Muscle layer of duodenum (tissue), 2 donors: Measurements from ENCODE around the gene LNP1.
"Not testable (repeated sequence)": the region's sequence is repeated elsewhere in the genome, so short reads cannot be mapped to it uniquely, and the experiment has no call there.

Experiments
- H3K27ac ChIP-seq: one replicate; pipeline ENCODE4 v1.7.0; 2013; ENCODE audit warnings: mild to moderate bottlenecking, low read length
- H3K27me3 ChIP-seq: one replicate; pipeline ENCODE4 v1.7.0; 2013; ENCODE audit warnings: low read depth, mild to moderate bottlenecking, control low read depth, low read length
- H3K36me3 ChIP-seq, 2 donors: one replicate each; pipeline ENCODE4 v1.7.0; 2013; ENCODE audit warnings: low read length in 2 of 2, control low read depth in 1 of 2, mild to moderate bottlenecking in 1 of 2; ENCODE audit not compliant: insufficient read depth in 2 of 2, control insufficient read depth in 1 of 2
- H3K4me1 ChIP-seq, 2 donors: one replicate each; pipeline ENCODE4 v1.7.0; 2013; ENCODE audit warnings: low read length in 2 of 2, mild to moderate bottlenecking in 2 of 2, control low read depth in 1 of 2, moderate library complexity in 1 of 2; ENCODE audit not compliant: insufficient read depth in 2 of 2, control insufficient read depth in 1 of 2
- H3K4me3 ChIP-seq, 2 donors: one replicate each; pipeline ENCODE4 v1.7.0; 2013; ENCODE audit warnings: low read length in 2 of 2, low read depth in 1 of 2, mild to moderate bottlenecking in 1 of 2
- H3K9me3 ChIP-seq, 2 donors: one replicate each; pipeline ENCODE4 v1.7.0; 2013; ENCODE audit warnings: low read length in 2 of 2, control low read depth in 1 of 2, mild to moderate bottlenecking in 1 of 2; ENCODE audit not compliant: control insufficient read depth in 1 of 2
- donor health status: healthy.

The LNP1 gene

DNA sequence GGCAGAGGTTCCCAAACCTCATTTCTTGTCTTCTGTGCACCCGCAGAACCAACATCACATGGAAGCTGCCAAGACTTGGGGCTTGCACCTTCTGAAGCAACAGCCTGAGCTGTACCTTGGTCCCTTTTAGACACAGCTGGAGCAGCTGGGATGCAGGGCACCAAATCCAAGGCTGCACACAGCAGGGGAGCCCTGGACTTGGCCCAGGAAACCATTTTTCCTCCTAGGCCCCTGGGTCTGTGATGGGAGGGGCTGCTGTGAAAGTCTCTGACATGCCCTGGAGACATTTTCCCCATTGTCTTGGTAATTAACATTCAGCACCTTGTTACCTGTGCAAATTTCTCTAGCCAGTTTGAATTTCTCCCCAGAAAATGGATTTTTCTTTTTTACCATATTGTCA lies 57.5 kb downstream of the LNP1 start:
- no peaks in the 10 kb centered on the region for H3K9me3 ChIP-seq
- H3K4me1 ChIP-seq, result no peaks in the 10 kb centered on the region
- H3K4me3 ChIP-seq, result no peak overlapping the region
- H3K36me3 ChIP-seq, result peaks cover 0 to 6% of the 10 kb centered on the region in 2 donors
- H3K27me3 ChIP-seq, result no peaks in the 10 kb centered on the region
- H3K27ac ChIP-seq, result no peak overlapping the region

GRCh38 chr3:100463002-100463401 lies 61.7 kb downstream of the LNP1 start:
- Histone ChIP-seq H3K36me3 (no peaks in the 10 kb centered on the region), H3K27me3 (no peaks in the 10 kb centered on the region), H3K9me3 (peaks cover 0 to 5% of the 10 kb centered on the region in 2 donors), H3K4me3 (no peak overlapping the region), H3K27ac (no peak overlapping the region), H3K4me1 (no peaks in the 10 kb centered on the region)

- H3K27ac ChIP-seq, result no peak overlapping the region
- H3K4me3 ChIP-seq, result no peak overlapping the region
- no peaks in the 10 kb centered on the region for H3K27me3 ChIP-seq
- H3K9me3 ChIP-seq, result peaks cover 0 to 5% of the 10 kb centered on the region in 2 donors
- no peaks in the 10 kb centered on the region for H3K36me3 ChIP-seq
- H3K4me1 ChIP-seq, result no peaks in the 10 kb centered on the region
Observed at GRCh38 chr3:100463646-100464155, 62.4 kb downstream of the LNP1 start.

GRCh38 chr3:100465892-100466777 lies 64.8 kb downstream of the LNP1 start:
- Histone ChIP-seq H3K27ac (no peak overlapping the region), H3K36me3 (no peaks in the 10 kb centered on the region), H3K4me1 (no peaks in the 10 kb centered on the region), H3K27me3 (no peaks in the 10 kb centered on the region), H3K4me3 (no peak overlapping the region), H3K9me3 (peaks cover 0 to 5% of the 10 kb centered on the region in 2 donors)

DNA sequence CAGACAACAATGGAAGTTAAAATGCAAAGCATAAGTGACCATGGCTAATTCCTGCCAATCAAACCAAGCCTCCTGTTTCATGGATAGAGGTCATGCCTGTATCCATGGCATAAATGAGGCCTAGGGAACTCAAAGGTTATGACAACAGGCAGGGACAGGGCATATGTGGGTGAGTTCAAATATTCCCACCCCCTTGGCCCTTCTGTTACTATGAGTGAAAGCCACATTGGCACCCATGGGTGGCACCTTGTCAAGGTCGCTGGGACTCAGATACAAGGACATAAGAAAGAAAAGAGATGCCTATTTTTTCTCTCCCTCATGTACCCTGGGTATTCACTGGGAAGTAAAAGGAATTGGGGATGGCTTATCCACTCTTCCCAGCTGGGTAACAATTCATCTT lies 65.8 kb downstream of the LNP1 start:
- H3K4me1 ChIP-seq, result no peaks in the 10 kb centered on the region
- H3K27me3 ChIP-seq, result no peaks in the 10 kb centered on the region
- no peak overlapping the region for H3K27ac ChIP-seq
- peaks cover 0 to 5% of the 10 kb centered on the region in 2 donors for H3K9me3 ChIP-seq
- H3K36me3 ChIP-seq, result no peaks in the 10 kb centered on the region
- no peak overlapping the region for H3K4me3 ChIP-seq

- H3K27me3 ChIP-seq, result no peaks in the 10 kb centered on the region
- no peaks in the 10 kb centered on the region for H3K4me1 ChIP-seq
Observed at GRCh38 chr3:100468676-100469075, 67.3 kb downstream of the LNP1 start.

DNA sequence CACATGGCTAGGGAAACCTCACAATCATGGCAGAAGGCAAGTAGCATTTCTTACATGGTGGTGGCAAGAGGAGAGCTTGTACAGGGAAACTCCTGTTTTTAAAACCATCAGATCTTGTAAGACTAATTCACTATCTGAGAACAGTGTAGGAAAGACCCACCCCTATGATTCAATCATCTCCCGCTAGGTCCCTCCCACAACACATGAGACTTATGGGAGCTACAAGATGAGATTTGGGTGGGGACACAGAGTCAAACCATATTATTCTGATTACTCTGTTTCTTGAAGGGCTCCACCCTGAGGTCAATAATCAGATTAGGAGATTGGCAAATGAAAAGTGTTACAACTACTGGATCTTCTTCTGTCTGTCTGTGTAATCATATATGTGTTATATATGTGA lies 69.6 kb downstream of the LNP1 start:
- Histone ChIP-seq H3K4me1 (no peaks in the 10 kb centered on the region), H3K4me3 (no peak overlapping the region), H3K36me3 (no peaks in the 10 kb centered on the region), H3K9me3 (peaks cover 0 to 5% of the 10 kb centered on the region in 2 donors), H3K27ac (no peak overlapping the region), H3K27me3 (no peaks in the 10 kb centered on the region)

More at GRCh38 chr3:100468676-100469075, 67.3 kb downstream of the LNP1 start:
- no peak overlapping the region for H3K4me3 ChIP-seq
- peaks cover 0 to 5% of the 10 kb centered on the region in 2 donors for H3K9me3 ChIP-seq
- H3K27ac ChIP-seq, result no peak overlapping the region
- H3K36me3 ChIP-seq, result no peaks in the 10 kb centered on the region

DNA sequence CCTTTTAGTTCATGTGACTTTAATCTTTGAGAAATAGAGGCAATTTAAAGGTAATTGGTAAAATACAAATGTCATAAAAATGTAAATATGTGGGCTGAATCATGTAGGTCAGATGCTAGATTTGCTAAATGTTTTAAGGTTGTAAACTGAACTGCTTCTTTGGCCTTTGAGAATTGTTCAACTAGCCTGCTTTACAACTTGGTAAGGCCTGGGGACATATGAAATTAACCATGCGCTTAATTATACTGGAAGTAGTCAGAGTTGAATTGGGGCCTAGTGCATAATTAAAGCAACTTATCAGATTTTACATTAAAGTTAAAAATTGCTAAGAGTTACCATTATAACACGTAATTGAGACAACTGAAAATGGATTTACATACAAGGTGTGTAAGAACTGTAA lies 70.1 kb downstream of the LNP1 start:
- peaks cover 0 to 5% of the 10 kb centered on the region in 2 donors for H3K9me3 ChIP-seq
- no peaks in the 10 kb centered on the region for H3K36me3 ChIP-seq
- no peak overlapping the region for H3K4me3 ChIP-seq
- H3K27me3 ChIP-seq, result no peaks in the 10 kb centered on the region
- H3K4me1 ChIP-seq, result no peaks in the 10 kb centered on the region
- no peak overlapping the region for H3K27ac ChIP-seq

- not testable (repeated sequence) for H3K27ac ChIP-seq, H3K9me3 ChIP-seq, H3K4me1 ChIP-seq, H3K4me3 ChIP-seq, H3K27me3 ChIP-seq, H3K36me3 ChIP-seq
Observed at GRCh38 chr3:100477851-100478360, 76.6 kb downstream of the LNP1 start.

- H3K27me3 ChIP-seq, H3K4me3 ChIP-seq, H3K9me3 ChIP-seq, H3K27ac ChIP-seq, H3K4me1 ChIP-seq, H3K36me3 ChIP-seq: not testable (repeated sequence)
Observed at GRCh38 chr3:100478521-100478920, 77.2 kb downstream of the LNP1 start.

DNA sequence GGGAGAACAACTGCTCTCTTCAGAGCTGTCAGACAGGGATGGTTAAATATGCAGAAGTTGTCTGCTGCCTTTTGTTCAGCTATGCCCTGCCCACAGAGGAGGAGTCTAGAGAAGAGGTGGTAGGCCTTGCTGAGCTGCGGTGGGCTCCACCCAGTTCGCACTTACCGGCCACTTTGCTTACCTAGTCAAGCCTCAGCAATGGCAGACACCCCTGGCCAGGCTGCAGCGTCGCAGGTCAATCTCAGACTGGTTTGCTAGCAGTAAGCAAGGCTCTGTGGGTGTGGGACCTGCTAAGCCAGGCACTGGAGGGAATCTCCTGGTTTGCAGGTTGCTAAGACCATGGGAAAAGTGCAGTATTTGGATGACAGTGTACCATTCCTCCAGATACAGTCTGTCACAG lies 78.7 kb downstream of the LNP1 start:
- Histone ChIP-seq H3K27ac (no peak overlapping the region), H3K36me3 (no peaks in the 10 kb centered on the region), H3K9me3 (no peaks in the 10 kb centered on the region), H3K4me1 (no peaks in the 10 kb centered on the region), H3K4me3 (no peak overlapping the region), H3K27me3 (no peaks in the 10 kb centered on the region)
